Dermis microvascular lymphatic vessel endothelial cell (primary cell): ENCODE results near the gene ADARB2. TPM values are rescaled to one million over a fixed set of nuclear protein-coding genes. Genes with fewer than 3 reads are reported as not detected.

ENCODE experiments used
- DNase-seq, 2 donors: peaks; one replicate each; pipeline versions ENCODE4 v3.0.0 to v3.0.0-alpha.2; 2010; ENCODE audit warnings: low read depth in 2 of 2
- total RNA-seq: library from RNA; depleted of rRNA; stranded (reverse); fragments of >200 nt; gene quantifications from 2 replicates; pipeline ENCODE4 v1.2.1, GENCODE V29; 2014

ADARB2 gene
- total RNA-seq, 1 donor from 2014 or later = not detected

DNA sequence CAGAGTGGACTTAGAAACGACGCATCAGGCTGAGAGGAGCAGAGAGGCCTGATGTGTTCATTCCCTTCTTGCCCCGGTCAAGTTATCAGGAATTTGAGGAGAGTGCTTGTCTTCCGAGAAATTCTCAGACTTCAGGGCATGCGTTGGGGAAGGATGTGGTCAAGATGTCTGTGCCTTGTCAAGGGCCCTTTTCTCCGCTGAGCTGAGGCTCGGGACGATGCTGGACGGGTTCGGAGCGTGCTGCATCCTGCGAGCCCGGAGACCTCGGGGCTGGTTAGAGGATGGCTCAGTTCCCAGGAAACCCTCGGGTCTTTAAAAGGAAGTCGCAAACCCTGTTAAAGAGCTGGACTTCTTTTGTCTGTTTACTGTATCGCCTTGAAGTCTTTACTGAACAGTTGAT, 325.4 kb downstream of the ADARB2 start:
- DNase-seq = no peak

DNA sequence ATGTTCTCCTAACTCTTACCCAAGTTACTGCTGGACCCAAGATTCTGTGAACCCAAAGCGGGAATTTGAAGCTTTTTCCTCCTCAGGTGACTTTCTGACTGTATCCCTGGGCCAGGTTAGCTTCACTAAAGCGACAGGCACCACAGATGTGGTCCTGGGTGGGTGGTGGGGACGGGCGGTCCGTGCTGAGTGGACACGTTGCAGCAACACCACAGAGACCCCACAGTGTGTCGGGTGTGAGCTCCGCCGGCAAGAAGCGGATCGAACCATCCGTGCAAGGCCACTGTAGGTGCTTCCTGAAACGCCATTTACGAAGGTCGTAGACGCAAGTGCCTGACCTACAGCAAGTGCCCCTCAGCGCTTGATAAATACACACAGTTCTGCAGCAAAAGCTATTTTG, 325.9 kb downstream of the ADARB2 start:
- no peak for DNase-seq

DNA sequence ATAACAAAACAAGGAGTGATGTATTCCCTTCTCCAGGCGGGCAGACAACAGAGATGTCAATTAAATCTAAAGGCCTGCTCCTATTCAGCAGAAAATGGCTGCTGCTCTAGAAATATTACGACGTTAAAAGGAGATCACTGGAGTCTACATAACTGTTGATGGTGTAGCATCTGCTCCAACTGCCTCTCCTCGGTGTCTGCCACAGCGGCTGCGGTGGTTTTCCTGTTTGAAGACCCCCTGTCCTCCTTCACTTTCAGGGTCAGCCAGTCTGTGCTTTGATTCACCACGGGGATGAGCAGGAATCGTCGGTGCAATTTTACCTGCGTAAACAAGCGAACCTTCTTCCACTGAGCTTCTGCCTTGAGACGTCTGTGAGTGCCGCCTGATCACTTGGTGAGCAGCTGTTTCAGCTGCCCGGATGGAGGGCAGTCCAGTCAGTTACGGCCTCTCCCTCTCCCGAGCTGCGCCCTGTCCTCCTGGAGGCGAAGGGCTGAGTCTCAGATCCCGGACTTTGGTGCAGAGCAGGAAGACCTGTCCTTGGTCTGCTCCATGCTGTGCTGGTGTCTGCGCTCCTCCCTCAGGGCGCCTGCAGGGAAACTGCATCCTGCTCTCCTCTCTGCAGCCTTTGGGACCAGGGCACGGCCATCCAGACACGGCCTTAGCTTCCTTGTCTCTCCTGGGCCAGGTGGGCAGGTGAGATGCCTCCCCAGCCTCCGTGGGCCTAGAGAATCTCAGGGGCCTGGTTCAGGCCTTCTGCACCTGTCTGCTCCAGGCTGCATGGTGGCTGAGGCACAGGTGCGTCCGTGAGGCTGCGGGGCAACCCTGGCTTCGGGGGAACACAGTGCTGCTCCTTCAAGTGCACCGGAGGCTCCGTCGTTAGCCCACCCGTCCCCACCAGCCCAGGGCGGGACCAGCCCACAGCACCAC, 326.6 kb downstream of the ADARB2 start:
- DNase-seq = no peak

DNA sequence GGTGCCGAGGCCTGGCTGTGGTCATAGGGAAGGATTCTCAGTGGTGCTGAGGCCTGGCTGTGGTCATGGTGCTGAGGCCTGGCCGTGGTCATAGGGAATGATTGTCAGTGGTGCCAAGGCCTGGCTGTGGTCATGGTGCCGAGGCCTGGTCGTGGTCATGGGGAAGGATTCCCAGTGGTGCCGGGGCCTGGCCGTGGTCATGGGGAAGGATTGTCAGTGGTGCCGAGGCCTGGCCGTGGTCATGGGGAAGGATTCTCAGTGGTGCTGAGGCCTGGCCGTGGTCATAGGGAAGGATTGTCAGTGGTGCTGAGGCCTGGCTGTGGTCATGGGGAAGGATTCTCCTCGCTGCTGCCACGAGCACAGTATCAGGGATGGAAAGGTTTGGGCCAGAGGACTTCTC, 327.3 kb downstream of the ADARB2 start:
- DNase-seq = no peak

- no peak for DNase-seq
Measured at GRCh38 chr10:1409392-1409791, 327.9 kb downstream of the ADARB2 start.

GRCh38 chr10:1408651-1409367, 328.5 kb downstream of the ADARB2 start:
- no peak for DNase-seq

DNA sequence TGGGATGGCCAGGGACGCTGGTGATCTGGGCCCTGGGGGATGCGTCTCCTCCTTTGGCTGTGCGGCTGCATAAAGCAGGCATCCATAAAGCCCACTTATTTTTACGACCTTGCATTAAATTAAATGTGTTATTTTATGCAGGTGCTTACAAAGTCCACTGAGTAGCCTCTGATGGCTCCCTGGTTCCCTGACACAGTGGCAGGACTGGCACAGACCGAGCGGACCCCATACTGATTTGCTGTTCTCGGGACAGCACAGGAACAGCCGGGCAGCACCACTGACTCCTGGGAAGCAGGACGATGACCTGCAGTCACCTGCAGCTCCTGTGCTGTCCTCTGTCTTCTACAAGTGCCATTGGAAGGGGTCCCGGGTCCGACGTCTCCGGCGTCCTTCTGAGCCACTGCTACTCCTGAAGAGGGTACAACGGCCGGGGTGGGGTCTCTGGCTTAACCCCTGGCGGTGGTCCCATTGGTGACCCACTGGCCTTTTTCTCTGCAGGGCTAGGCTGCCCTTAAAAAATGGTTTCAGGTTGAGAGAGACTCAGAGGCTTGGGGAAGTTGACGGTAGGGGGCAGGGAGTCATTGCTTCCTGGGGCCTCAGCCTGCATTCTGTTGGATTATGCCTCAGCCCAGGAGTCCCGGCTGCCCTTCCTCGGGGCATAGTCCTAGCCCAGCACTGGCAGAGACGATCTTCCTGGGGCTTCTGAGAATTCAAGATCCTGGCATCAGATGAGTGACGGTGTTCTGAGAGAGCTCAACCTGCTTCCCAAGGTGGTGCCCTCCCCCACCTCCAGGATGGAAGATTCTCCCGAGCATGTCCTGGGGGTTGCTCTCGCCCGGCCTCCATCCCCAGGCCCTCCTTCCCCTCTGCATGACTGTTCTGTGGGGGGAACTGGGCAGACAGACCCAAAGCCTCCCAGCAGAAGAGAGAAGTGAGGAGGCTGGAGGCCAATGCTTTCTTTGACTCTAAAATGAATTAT, 330.1 kb downstream of the ADARB2 start:
- no peak for DNase-seq

DNA sequence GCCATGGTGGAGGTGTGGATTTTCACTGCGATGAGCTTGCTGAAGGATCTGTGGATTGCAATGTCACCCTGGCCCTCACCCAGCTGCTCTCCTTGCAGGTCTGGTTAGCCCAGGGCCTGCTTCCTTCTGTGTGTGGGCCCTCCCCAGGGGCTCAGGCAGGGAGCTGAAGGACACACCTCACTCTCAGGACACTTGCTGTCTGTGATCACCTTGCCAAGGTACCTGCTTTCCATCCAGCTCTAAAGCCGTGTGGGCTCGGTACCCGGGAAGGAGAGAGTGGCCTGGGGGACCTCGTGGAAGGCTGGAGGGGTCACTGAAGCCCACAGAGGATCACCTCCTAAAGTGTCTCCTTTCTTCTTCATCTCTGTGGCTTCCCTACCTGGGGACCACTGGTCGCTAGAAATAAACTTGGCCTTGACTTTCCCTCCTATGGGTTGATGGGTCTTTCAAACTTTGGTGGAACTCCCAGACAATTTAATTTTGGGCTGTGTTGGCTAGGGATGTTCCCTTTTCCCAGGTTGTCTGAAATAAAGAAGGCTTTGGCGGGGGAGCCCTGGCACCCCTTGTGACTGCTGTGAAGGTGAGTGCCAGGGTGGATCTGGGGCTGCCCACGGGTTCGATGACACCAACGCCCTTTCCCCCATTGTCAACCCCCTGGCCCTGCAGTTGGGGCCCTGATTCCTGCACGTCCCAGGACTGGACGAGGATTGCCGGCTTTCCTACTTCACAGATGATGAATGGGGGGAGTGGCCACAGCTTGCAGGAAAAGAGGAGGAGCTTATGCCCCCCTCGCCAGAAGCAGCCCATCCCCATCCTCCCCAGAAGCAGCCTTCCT, 331.0 kb downstream of the ADARB2 start:
- no peak for DNase-seq

- DNase-seq = no peak
Measured at GRCh38 chr10:1404323-1405260, 332.7 kb downstream of the ADARB2 start.

DNA sequence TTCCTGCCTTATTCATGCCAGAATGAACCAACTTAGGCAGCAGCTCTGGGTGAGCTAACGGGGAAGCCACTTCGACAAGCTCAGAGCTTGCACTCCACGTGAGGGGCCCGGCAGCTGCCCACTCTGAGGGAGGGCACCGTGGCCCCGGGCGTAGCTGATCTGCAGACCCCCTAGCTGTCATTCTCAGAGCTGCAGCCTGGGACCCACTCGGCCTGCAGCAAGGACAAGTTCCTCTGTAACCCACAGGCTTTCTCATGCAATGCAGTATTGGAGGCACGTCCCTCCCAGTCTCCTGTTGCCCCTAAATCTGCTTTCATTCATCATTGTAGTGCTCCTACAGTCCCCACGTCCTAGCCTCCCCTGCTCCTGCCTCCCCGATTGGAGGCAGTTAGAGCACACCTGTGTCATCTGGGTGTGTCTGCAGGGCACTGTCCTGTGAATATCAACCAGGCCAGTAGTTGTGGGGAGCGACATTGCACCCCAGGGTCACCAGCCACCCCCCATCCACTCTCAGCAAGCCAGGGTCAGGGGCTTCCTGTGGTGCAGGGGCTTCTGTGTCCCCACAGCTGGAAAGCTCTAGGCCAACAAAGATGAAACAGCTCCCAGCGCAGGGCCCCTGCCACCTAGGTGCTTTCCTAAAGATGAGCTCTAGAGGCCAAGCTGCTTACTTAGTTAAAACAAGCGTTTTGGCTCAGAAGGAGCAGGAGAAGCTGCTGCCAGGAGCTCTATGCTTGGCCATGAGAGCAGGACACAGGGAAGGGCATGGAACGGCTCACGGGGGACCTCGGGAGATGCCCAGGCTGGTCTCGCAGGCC, 333.6 kb downstream of the ADARB2 start:
- no peak for DNase-seq

GRCh38 chr10:1402816-1403507, 334.4 kb downstream of the ADARB2 start:
- DNase-seq = no peak

- no peak for DNase-seq
Measured at GRCh38 chr10:1402016-1402770, 335.1 kb downstream of the ADARB2 start.

DNA sequence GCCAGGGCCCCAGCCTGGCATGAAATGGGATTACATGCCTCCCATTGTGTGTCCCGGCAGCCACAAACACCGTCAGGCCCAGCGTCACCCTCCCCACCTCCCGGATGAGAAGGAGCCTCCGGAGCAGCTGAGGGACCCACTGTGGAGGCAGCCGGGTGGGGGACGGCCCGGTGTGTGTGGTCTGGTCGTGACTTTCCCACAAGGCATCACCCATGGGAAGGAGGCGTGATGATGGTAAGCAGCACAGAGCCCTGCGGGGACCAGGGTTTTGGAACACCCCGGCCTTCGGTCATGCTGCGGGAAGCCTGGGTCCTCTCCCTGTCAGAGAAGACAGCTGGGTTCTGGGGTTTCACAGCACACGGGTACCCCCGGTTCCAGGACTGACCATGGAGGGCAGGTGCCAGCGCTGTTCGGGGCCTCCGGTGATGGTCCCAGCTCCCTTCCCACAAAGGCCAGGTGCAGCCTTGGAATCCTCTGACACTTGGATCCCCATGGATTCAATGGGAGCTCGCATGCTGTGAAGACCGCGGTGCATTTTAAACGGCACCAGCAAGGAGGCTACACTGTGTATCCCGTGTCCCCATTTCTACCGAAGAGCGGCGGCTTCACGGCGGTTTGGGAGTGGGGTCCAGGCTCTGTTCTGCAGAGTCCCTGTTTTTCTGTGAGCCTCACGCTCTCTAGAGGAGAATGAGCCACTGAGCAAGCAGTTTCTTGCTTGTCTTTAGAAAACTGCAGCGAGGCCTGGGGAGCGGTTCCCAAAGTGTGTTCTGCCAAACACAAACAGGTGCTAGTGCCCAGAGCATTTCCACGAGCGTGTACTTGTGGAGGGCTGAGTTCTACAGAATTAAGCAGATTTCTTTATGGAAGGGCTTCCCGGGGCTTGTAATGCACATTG, 336.0 kb downstream of the ADARB2 start:
- DNase-seq = no peak

GRCh38 chr10:1400101-1401070, 336.9 kb downstream of the ADARB2 start:
- DNase-seq = no peak
